Activated CD4-positive, alpha-beta T cell treated with anti-CD3 and anti-CD28 coated beads, Interleukin-2, amount 10 ng/mL, durations not matched to agents 7 days and 5 days (primary cell): Measurements from ENCODE around the gene LRRN4CL. TPM values are rescaled to one million over a fixed set of nuclear protein-coding genes. Genes with fewer than 3 reads are reported as not detected.
"Not testable (repeated sequence)": the region's sequence is repeated elsewhere in the genome, so short reads cannot be mapped to it uniquely, and the experiment has no call there.

Source experiments
- CTCF ChIA-PET: fragments of 350-600 bp; sonication (Branson Sonifier 250); formaldehyde crosslinking; loops from one replicate; lab custom pipeline; 2021; ENCODE audit warnings: antibody characterized with exemption; lab: Charles Lee
- POLR2A ChIA-PET: fragments of 350-600 bp; sonication (Branson Sonifier 250); formaldehyde crosslinking; loops from one replicate; lab custom pipeline; 2021; ENCODE audit warnings: antibody characterized with exemption; lab: Charles Lee
- DNase-seq: peaks from one replicate; pipeline ENCODE4 v3.0.0-alpha.2; 2020
- H3K27ac Mint-ChIP-seq: one replicate; pipeline ENCODE4 v1.8.0; 2021; ENCODE audit warnings: mild to moderate bottlenecking, moderate library complexity, mixed read lengths
- H3K27me3 Mint-ChIP-seq: one replicate; pipeline ENCODE4 v1.8.0; 2021; ENCODE audit warnings: mixed read lengths
- H3K36me3 Mint-ChIP-seq: one replicate; pipeline ENCODE4 v1.8.0; 2021; ENCODE audit warnings: low read depth, mixed read lengths
- H3K4me1 Mint-ChIP-seq: one replicate; pipeline ENCODE4 v1.8.0; 2021; ENCODE audit warnings: mixed read lengths
- H3K4me3 Mint-ChIP-seq: one replicate; pipeline ENCODE4 v1.8.0; 2021; ENCODE audit warnings: mild to moderate bottlenecking, moderate library complexity, mixed read lengths
- H3K9me3 Mint-ChIP-seq: one replicate; pipeline ENCODE4 v1.8.0; 2021; ENCODE audit warnings: mixed read lengths
- total RNA-seq, 2 experiments: library from RNA; stranded (reverse); gene quantifications; one replicate each; pipeline ENCODE4 v1.2.3, GENCODE V29; 2021

Gene LRRN4CL
- total RNA-seq, 2 experiments from 2014 or later, result 0.17 to 0.40 TPM

- Mint-ChIP-seq H3K9me3 (no peaks in the 10 kb centered on the region), H3K4me3 (no peak overlapping the region), H3K27me3 (peaks cover 10% of the 10 kb centered on the region), H3K27ac (no peak overlapping the region), H3K36me3 (peaks cover 11% of the 10 kb centered on the region), H3K4me1 (no peaks in the 10 kb centered on the region)
- ChIA-PET CTCF (interaction anchor here (0.6 to 1.6 kb wide), 2 partner anchors 18 to 94 kb away, joined by 3 read pairs; no protein-coding TSS in a partner anchor), POLR2A (no interaction called here)
- DNase-seq, result no peak
Measured at GRCh38 chr11:62687508-62688396, 1.6 kb downstream of the LRRN4CL start.

- Mint-ChIP-seq H3K4me1 (peaks cover 24% of the 10 kb centered on the region), H3K9me3 (no peaks in the 10 kb centered on the region), H3K27me3 (peaks cover 4% of the 10 kb centered on the region), H3K36me3 (peaks cover 7% of the 10 kb centered on the region), H3K27ac (no peak overlapping the region), H3K4me3 (no peak overlapping the region)
- DNase-seq, result no peak
- CTCF ChIA-PET, result no interaction called here
- POLR2A ChIA-PET, result no interaction called here
Measured at GRCh38 chr11:62682518-62682917, 6.8 kb downstream of the LRRN4CL start.

- H3K27ac Mint-ChIP-seq, result peak overlapping the region; percentile 72
- H3K4me3 Mint-ChIP-seq, result peak overlapping the region; percentile 17
- H3K4me1 Mint-ChIP-seq, result peaks cover 36% of the 10 kb centered on the region
- H3K36me3 Mint-ChIP-seq, result peaks cover 18% of the 10 kb centered on the region
- ChIA-PET CTCF (interaction anchor here (0.6 to 2.4 kb wide), 20 partner anchors 9 to 256 kb away, joined by 3 to 12 read pairs (median 4); partner anchors contain the start of genes BSCL2, C11orf98, EML3 and GNG3), POLR2A (interaction anchor here (1.0 to 1.3 kb wide), 2 partner anchors 15 to 16 kb away, joined by 3 to 6 read pairs; partner anchors contain the start of gene CSKMT)
- H3K9me3 Mint-ChIP-seq, result no peaks in the 10 kb centered on the region
- no peaks in the 10 kb centered on the region for H3K27me3 Mint-ChIP-seq
- peak; percentile 66 for DNase-seq
Measured at GRCh38 chr11:62680825-62681240, 8.5 kb downstream of the LRRN4CL start.

GRCh38 chr11:62678770-62679696 lies 10.3 kb downstream of the LRRN4CL start, which contains the start of gene UBXN1:
TSS of gene UBXN1 (minus strand) at chr11:62679073. CDS start at chr11:62678923, 150 bp downstream.
- Mint-ChIP-seq H3K4me1 (peaks cover 42% of the 10 kb centered on the region), H3K9me3 (no peaks in the 10 kb centered on the region), H3K27me3 (no peaks in the 10 kb centered on the region), H3K4me3 (peak within 1 kb of the TSS; percentile 90), H3K36me3 (peaks cover 26% of the 10 kb centered on the region), H3K27ac (peak within 1 kb of the TSS; percentile 92)
- peak; percentile 89 for DNase-seq
- ChIA-PET POLR2A (interaction anchor here (1.0 to 1.4 kb wide), 2 partner anchors 13 to 14 kb away, joined by 7 to 8 read pairs; partner anchors contain the start of genes C11orf98 and CSKMT), CTCF (interaction anchor here (0.7 to 2.4 kb wide), 7 partner anchors 7 to 202 kb away, joined by 3 to 11 read pairs (median 4); partner anchors contain the start of genes LBHD1, LRRN4CL, SLC3A2 and TUT1)

- Mint-ChIP-seq H3K27ac (peak overlapping the region; percentile 92), H3K4me3 (peak overlapping the region; percentile 90), H3K27me3 (no peaks in the 10 kb centered on the region), H3K36me3 (peaks cover 27% of the 10 kb centered on the region), H3K4me1 (peaks cover 46% of the 10 kb centered on the region), H3K9me3 (no peaks in the 10 kb centered on the region)
- DNase-seq, result no peak
- CTCF ChIA-PET, result no interaction called here
- POLR2A ChIA-PET, result no interaction called here
Measured at GRCh38 chr11:62678433-62678769, 10.9 kb downstream of the LRRN4CL start.

GRCh38 chr11:62677714-62678113 lies 11.6 kb downstream of the LRRN4CL start:
- Mint-ChIP-seq H3K4me1 (peaks cover 53% of the 10 kb centered on the region), H3K27ac (peak overlapping the region; percentile 92)

GRCh38 chr11:62677156-62677555 lies 12.2 kb downstream of the LRRN4CL start:
- Mint-ChIP-seq H3K36me3 (peaks cover 38% of the 10 kb centered on the region), H3K27ac (no peak overlapping the region), H3K27me3 (no peaks in the 10 kb centered on the region), H3K4me3 (peak overlapping the region; percentile 90), H3K9me3 (no peaks in the 10 kb centered on the region), H3K4me1 (peaks cover 58% of the 10 kb centered on the region)
- DNase-seq, result no peak
- CTCF ChIA-PET, result interaction anchor here (0.8 to 4.6 kb wide), 5 partner anchors 27 to 283 kb away, joined by 3 to 16 read pairs (median 4); partner anchors contain the start of genes SLC3A2 and TUT1
- POLR2A ChIA-PET, result interaction anchor here (0.7 kb wide), 1 partner anchor 12 kb away, joined by 4 read pairs; the partner anchor contains the start of genes C11orf98 and CSKMT

More at GRCh38 chr11:62677714-62678113, 11.6 kb downstream of the LRRN4CL start:
- ChIA-PET CTCF (interaction anchor here (1.0 kb wide), 1 partner anchor 284 kb away, joined by 3 read pairs; no protein-coding TSS in a partner anchor), POLR2A (interaction anchor here (0.7 kb wide), 1 partner anchor 13 kb away, joined by 4 read pairs; the partner anchor contains the start of genes C11orf98 and CSKMT)
- DNase-seq, result no peak
- Mint-ChIP-seq H3K9me3 (no peaks in the 10 kb centered on the region), H3K36me3 (peaks cover 33% of the 10 kb centered on the region), H3K4me3 (peak overlapping the region; percentile 90), H3K27me3 (no peaks in the 10 kb centered on the region)

- no peaks in the 10 kb centered on the region for H3K9me3 Mint-ChIP-seq
- peaks cover 41% of the 10 kb centered on the region for H3K36me3 Mint-ChIP-seq
- H3K27me3 Mint-ChIP-seq, result no peaks in the 10 kb centered on the region
- H3K4me3 Mint-ChIP-seq, result peak overlapping the region; percentile 90
- H3K27ac Mint-ChIP-seq, result no peak overlapping the region
- ChIA-PET POLR2A (interaction anchor here (0.6 kb wide), 1 partner anchor 180 kb away, joined by 4 read pairs; no protein-coding TSS in a partner anchor), CTCF (interaction anchor here (0.8 to 4.6 kb wide), 5 partner anchors 27 to 283 kb away, joined by 3 to 16 read pairs (median 4); partner anchors contain the start of genes SLC3A2 and TUT1)
- DNase-seq, result no peak
- H3K4me1 Mint-ChIP-seq, result peaks cover 60% of the 10 kb centered on the region
Measured at GRCh38 chr11:62676698-62677097, 12.6 kb downstream of the LRRN4CL start.

GRCh38 chr11:62675415-62675814 lies 13.9 kb downstream of the LRRN4CL start:
- H3K9me3 Mint-ChIP-seq, H3K27me3 Mint-ChIP-seq, H3K4me3 Mint-ChIP-seq, POLR2A ChIA-PET, DNase-seq: not testable (repeated sequence)
- CTCF ChIA-PET, result interaction anchor here (0.8 to 4.6 kb wide), 2 partner anchors 19 to 83 kb away, joined by 3 to 16 read pairs; partner anchors contain the start of gene TUT1
- Mint-ChIP-seq H3K27ac (peak overlapping the region; percentile 52), H3K4me1 (peaks cover 61% of the 10 kb centered on the region), H3K36me3 (peaks cover 49% of the 10 kb centered on the region)

- Mint-ChIP-seq H3K4me3 (peak overlapping the region; percentile 99), H3K4me1 (peaks cover 65% of the 10 kb centered on the region), H3K9me3 (no peaks in the 10 kb centered on the region), H3K27ac (peak overlapping the region; percentile 98), H3K27me3 (no peaks in the 10 kb centered on the region), H3K36me3 (peaks cover 55% of the 10 kb centered on the region)
- CTCF ChIA-PET, result interaction anchor here (0.7 to 4.6 kb wide), 10 partner anchors 8 to 114 kb away, joined by 3 to 16 read pairs (median 4); partner anchors contain the start of genes C11orf98, CSKMT, TMEM179B and TUT1
- POLR2A ChIA-PET, result interaction anchor here (0.6 to 1.6 kb wide), 5 partner anchors 9 to 96 kb away, joined by 3 to 4 read pairs (median 3); no protein-coding TSS in a partner anchor
- DNase-seq, result no peak
Measured at GRCh38 chr11:62673196-62673525, 16.2 kb downstream of the LRRN4CL start.

- peaks cover 59% of the 10 kb centered on the region for H3K4me1 Mint-ChIP-seq
- peaks cover 53% of the 10 kb centered on the region for H3K36me3 Mint-ChIP-seq
- ChIA-PET POLR2A (interaction anchor here (0.5 to 1.6 kb wide), 16 partner anchors 18 to 209 kb away, joined by 3 to 5 read pairs (median 3); partner anchors contain the start of genes INTS5, MTA2 and SLC3A2), CTCF (interaction anchor here (0.7 to 2.2 kb wide), 15 partner anchors 9 to 247 kb away, joined by 3 to 11 read pairs (median 5); partner anchors contain the start of genes BSCL2, GNG3, HNRNPUL2 and SLC3A2)
- peak within 1 kb of the TSS; percentile 98 for H3K27ac Mint-ChIP-seq
- H3K27me3 Mint-ChIP-seq, result no peaks in the 10 kb centered on the region
- H3K9me3 Mint-ChIP-seq, result no peaks in the 10 kb centered on the region
- DNase-seq, result peak; percentile 89
- peak within 1 kb of the TSS; percentile 99 for H3K4me3 Mint-ChIP-seq
Measured at GRCh38 chr11:62671608-62672389, 17.5 kb downstream of the LRRN4CL start, which contains the start of the genes LBHD1 and UQCC3. TSS of gene LBHD1 (minus strand) at chr11:62672267. CDS start at chr11:62670031, 2,236 bp downstream. TSS of gene UQCC3 (plus strand) at chr11:62671673. CDS start at chr11:62671746, 73 bp downstream.
